ENCODE measurements around the gene NAPG. TPM values are rescaled to one million over a fixed set of nuclear protein-coding genes. Genes with fewer than 3 reads are reported as not detected.
"Not testable (repeated sequence)": the region's sequence is repeated elsewhere in the genome, so short reads cannot be mapped to it uniquely, and the experiment has no call there.

Gene NAPG
- total RNA-seq, 1 experiment from 2014 or later = 28.0 TPM

DNA sequence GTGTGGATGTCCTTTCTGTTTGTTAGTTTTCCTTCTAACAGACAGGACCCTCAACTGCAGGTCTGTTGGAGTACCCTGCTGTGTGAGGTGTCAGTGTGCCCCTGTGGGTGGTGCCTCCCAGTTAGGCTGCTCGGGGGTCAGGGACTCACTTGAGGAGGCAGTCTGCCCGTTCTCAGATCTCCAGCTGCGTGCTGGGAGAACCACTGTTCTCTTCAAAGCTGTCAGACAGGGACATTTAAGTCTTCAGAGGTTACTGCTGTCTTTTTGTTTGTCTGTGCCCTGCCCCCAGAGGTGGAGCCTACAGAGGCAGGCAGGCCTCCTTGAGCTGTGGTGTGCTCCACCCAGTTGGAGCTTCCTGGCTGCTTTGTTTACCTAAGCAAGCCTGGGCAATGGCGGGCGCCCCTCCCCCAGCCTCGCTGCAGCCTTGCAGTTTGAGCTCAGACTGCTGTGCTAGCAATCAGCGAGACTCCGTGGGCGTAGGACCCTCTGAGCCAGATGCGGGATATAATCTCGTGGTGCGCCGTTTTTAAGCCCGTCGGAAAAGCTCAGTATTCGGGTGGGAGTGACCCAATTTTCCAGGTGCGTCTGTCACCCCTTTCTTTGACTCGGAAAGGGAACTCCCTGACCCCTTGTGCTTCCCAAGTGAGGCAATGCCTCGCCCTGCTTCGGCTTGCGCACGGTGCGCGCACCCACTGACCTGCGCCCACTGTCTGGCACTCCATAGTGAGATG, 52.2 kb downstream of the NAPG start:
- H3K27ac ChIP-seq (ENCODE audit: low read depth, low read length); H3K36me3 ChIP-seq (ENCODE audit: control insufficient read depth in 1 of 2, insufficient read depth in 2 of 2, low read length in 2 of 2); H3K4me2 ChIP-seq (ENCODE audit: low read length); DNase-seq (ENCODE audit: low read depth, low spot score); intact Hi-C loops (cut with micrococcal nuclease); POLR2A ChIA-PET; H3K27me3 ChIP-seq (ENCODE audit: insufficient read depth, low read length); CTCF ChIA-PET; H2AFZ ChIP-seq (ENCODE audit: low read depth, low read length, poor library complexity, severe bottlenecking); RAD21 ChIA-PET (ENCODE audit: low non-redundant PET in 1 of 2, low total read pairs in 2 of 2, uncharacterized antibody in 2 of 2, unreplicated experiment in 2 of 2); H3K4me3 ChIP-seq (replicated peaks in 1 of 2; ENCODE audit: low read depth in 1 of 2, low read length in 2 of 2); H3K9ac ChIP-seq (ENCODE audit: low read length); BruUV-seq (replicated peaks); H3K4me1 ChIP-seq (ENCODE audit: control insufficient read depth in 1 of 2, insufficient read depth in 2 of 2, low read length in 2 of 2); H3K79me2 ChIP-seq (ENCODE audit: insufficient read depth, low read length); ATAC-seq; H4K20me1 ChIP-seq (ENCODE audit: insufficient read depth); H3K9me3 ChIP-seq (ENCODE audit: control insufficient read depth in 1 of 2, insufficient read depth in 1 of 2, low read depth in 1 of 2, low read length in 2 of 2); H3K9me2 ChIP-seq (ENCODE audit: insufficient read depth): not testable (repeated sequence)

DNA sequence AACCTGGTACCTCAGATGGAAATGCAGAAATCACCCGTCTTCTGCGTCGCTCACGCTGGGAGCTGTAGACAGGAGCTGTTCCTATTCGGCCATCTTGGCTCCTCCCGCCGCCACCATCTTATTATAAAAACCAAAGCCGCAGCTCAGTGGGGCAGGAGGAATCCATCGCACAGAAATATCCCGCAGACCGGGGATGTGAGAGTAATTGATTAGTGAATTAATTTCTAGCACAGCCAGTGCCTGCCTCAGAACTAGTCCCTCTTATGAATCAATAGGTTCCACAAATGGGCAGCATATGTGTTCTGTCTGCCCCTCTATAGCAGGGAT, 52.7 kb downstream of the NAPG start:
- H3K4me3 ChIP-seq (replicated peaks in 1 of 2; ENCODE audit: low read depth in 1 of 2, low read length in 2 of 2); H3K9me2 ChIP-seq (ENCODE audit: insufficient read depth); H2AFZ ChIP-seq (ENCODE audit: low read depth, low read length, poor library complexity, severe bottlenecking); BruUV-seq (replicated peaks); H3K79me2 ChIP-seq (ENCODE audit: insufficient read depth, low read length); H3K27me3 ChIP-seq (ENCODE audit: insufficient read depth, low read length); CTCF ChIA-PET; H3K9me3 ChIP-seq (ENCODE audit: control insufficient read depth in 1 of 2, insufficient read depth in 1 of 2, low read depth in 1 of 2, low read length in 2 of 2); DNase-seq (ENCODE audit: low read depth, low spot score); POLR2A ChIA-PET; H3K4me1 ChIP-seq (ENCODE audit: control insufficient read depth in 1 of 2, insufficient read depth in 2 of 2, low read length in 2 of 2); H3K4me2 ChIP-seq (ENCODE audit: low read length); H4K20me1 ChIP-seq (ENCODE audit: insufficient read depth); H3K27ac ChIP-seq (ENCODE audit: low read depth, low read length); H3K36me3 ChIP-seq (ENCODE audit: control insufficient read depth in 1 of 2, insufficient read depth in 2 of 2, low read length in 2 of 2); ATAC-seq; RAD21 ChIA-PET (ENCODE audit: low non-redundant PET in 1 of 2, low total read pairs in 2 of 2, uncharacterized antibody in 2 of 2, unreplicated experiment in 2 of 2); H3K9ac ChIP-seq (ENCODE audit: low read length); intact Hi-C loops (cut with micrococcal nuclease): not testable (repeated sequence)

All from HCT116 (cell line).